ENCODE results near the gene PLIN1.

PLIN1 gene

DNA sequence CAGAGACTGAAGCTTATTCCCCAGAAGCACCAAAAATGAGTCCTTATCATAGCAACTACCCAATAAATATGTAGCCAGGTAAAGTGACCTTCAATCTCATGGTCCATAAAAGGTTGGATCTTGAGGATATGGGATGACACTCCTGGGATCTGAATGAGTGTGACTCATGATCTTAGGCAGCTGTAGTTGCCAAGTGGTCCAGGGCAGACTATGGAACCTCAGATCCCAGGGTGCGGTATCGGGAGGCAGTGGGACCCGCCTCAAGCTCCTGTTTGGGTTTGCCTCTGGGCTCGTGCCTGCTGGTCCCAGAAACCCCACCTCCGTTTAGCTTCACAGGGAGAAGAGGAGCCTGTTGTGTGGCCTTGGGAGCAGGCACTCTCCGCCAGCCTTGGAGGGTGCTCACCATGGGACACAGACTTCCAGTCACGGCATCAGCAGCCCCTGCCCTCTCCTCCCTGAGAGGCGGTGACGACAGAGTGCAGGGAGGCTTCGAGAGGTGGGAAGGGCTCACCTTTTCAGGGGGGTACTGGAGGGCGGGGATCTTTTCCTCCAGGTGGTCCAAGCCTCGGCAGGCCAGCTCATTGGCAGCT is 8.1 kb downstream of the PLIN1 start:
- no peak for DNase-seq

DNA sequence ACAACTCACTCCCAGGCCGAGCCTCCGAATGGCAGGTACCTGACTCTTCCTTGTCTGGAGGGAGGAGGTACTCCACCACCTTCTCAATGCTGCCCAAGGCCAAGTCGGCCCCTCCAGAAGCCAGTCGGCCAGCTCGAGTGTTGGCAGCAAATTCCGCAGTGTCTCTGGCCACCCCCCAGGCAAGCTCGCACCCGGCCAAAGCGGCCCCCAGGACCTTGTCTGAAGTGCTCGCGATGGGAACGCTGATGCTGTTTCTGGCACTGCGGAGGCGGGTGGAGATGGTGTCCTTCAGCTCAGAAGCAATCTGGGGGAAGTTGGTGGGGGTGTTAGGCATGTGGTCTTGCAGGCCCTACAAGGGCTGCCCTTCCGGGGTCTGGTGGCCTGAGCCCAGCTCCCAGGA is 9.2 kb downstream of the PLIN1 start:
- no peak for DNase-seq

DNA sequence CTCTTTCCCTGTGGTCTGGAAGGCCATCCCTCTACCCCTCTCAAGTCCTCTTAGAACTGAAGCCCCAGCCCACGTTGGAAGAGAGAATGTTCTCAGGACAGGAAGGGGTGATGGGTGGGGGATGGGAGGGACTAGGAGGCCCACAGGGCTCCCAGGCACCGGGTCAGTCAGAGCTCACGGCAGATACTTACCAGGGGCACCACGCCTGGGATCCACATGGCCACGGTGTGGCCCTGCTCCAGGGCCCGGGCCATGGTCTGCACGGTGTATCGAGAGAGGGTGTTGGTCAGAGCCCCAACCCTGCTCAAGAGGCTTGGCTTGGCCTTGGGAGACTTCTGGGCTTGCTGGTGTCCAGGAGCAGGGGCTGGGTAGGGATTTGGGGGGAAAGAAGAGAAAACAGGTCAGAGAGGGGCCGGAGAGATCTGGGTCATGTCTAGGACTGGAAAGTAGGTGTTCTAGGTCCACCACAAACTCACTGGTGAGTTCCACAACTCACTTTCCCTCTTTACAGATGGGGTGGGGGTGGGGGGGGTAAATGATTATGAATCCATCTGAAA is 9.8 kb downstream of the PLIN1 start:
- no peak for DNase-seq

DNA sequence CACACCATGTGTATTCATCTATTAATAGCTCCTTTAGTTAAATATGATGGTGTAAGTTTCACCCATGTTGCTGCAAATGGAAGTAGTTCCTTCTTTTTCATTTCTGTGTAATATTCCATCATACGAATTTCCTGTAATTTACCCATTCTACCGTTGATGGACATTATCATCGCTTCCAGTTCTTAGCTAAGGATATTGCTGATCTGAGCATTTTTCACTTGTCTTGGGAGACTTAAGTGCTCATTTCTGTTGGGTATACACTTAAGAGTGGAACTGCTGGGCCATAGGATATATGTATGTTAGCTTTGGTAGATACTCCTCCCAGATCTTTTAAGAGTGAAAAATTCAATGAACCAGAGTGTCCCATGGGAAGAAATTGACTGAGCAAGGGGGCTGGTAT is 11.0 kb downstream of the PLIN1 start:
- DNase-seq: no peak

DNA sequence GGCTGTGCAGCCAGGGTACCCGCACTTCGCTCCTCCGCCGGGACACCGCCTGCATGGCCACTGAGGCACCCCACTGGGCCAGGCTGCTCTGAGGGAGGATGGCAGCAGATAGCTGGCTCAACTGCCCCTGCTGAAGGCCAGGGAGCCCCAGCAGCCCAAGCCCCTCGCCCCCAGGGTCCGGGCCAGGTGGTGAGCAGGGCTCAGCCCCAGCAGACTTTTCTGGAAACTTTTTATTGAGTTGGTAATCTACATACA is 11.5 kb downstream of the PLIN1 start:
- no peak for DNase-seq

DNA sequence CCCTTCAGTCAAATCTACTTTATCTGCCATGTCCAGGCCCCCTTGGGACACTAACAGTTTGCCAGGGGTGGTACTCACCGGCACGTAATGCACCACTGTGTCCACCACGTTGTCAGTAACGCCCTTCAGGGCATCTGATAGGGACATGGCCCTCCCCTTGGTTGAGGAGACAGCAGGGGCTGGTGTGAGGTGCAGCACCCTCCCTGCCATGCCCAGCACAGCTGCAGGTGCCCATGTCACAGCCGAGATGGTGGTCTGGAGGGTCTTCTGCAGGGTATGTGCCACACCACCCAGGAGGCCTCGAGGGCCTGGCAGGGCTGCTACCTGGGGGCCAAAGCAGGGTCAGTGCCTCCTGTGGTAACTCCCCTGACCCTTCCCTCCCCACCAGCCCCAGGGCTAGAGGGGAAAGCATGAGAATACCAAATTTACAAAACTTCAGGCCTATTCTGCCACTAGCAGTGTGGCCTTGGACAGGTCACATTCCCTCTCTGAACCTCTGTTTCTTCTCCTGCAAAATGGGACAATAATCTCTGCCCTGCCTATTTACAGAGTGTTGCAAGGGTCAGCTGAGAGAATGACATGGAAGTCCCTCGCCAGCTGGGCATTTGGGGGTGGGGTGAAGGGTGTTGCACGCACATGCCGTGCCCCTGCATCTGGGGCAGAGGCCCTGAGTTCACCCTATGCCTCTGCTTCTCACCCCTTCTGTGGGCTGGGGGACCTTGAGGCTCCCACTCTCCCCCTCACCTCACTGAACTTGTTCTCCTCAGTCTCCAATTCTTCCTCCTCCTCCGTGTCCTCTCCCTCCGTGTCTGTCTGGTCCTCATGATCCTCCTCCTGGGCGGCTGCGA is 12.1 kb downstream of the PLIN1 start:
- DNase-seq: no peak

DNA sequence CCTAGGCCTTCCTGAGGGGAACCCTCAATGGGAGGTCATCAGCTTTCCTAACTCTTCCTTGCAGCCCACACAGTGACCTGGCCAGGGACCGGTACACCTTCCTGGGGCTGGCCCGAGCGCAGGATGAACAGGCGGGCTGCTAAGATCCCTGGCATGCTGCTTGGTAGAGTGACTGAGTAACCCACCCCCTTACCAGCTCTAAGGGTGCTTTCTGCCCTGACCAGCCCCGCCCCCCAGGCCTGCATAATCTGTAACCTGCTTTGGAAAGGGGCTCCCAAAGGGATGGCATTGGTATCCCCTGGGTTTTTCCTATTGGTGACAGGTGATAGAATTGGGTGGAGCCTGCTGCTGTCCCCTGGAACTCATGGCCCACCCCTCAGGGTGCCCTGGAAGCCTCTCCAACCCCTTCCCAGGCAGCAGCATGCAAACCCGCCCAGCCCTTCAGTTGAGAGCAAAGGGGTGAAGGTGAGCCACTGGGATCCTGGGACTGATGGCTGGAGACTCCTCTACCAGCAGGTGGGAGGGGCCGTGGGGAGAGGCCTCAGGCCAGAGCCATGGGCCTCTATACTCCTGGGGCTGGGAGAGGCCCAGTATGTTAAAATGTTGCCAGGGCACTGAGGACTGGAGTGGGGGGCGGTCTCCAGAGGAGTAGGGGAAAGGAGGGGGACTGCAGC is 12.8 kb downstream of the PLIN1 start:
- DNase-seq: no peak

DNA sequence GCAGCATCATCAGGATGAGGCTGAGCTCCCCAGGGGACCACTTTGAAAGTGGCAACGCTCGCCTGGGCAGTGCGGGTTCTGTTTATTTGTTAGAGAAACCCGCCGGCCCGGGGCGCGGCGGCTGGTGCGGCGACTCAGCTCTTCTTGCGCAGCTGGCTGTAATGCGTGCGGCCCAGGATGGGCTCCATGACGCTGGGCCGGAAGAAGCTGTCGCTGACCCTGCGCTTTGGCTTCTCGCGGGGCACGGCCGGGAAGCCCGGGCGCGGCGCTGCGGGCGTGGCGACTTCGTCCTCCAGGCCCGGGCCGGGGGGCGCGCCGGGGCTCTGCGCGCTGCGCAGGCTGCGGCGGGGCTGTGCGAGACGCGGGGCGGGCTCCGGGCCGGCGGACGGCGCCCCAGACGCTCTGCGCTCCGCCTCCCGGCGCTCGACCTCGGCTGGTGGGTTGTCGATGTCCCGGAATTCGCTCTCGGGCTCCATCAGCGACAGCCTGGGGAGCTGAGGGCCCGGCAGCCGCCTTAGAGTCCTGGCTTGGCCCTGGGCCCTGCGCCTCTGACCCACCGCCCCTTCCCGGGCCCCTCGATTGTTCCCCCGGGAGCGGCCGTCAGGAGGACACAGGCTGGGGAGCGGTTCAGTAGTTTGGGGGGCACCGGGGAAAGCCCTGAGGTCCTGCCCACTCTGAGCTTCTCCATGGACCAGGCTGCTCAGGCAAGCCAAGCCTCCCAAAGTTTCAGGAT is 13.6 kb downstream of the PLIN1 start:
- DNase-seq: peak; percentile 50

DNA sequence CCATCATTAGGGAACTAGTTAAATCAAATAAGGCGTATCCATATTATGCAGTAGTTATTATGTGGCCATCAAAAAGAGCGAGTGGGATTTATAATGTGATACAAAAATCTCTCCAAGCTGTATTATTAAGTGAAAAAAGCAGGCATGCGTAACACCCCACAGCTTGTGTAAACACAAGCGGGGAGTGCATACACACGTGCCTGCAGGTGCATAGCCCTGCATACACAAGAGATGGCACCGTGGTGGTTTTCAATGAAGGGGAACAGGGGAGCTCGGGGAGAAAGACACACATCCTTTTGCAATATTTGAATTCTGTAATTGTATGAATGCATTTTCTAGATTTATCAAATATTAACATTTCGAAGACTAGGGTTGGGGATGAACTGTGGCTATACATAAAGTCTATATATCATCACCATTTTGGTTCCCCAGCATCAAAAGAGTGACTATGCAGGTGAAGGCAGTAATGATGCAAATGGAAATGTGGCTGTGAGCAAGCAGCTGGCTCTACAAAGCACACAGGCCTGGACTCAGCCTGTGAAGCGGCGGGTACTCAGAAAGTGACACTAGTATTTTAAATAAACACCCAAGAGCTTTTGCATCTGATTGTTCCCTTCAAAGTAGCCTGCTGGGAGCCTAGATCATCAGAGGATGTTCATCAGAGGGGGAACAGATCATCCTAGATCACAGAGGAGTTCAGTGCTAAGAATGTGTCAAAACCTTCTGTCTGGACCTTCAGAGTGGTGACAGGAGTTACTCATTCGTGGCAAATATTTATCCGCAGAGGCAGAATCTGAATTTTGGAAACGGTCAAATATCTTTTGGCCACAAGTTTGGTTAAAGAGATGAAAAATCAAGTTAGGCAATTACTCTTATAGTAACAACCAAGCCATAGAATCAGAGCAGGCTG is 14.5 kb downstream of the PLIN1 start:
- no peak for DNase-seq

DNA sequence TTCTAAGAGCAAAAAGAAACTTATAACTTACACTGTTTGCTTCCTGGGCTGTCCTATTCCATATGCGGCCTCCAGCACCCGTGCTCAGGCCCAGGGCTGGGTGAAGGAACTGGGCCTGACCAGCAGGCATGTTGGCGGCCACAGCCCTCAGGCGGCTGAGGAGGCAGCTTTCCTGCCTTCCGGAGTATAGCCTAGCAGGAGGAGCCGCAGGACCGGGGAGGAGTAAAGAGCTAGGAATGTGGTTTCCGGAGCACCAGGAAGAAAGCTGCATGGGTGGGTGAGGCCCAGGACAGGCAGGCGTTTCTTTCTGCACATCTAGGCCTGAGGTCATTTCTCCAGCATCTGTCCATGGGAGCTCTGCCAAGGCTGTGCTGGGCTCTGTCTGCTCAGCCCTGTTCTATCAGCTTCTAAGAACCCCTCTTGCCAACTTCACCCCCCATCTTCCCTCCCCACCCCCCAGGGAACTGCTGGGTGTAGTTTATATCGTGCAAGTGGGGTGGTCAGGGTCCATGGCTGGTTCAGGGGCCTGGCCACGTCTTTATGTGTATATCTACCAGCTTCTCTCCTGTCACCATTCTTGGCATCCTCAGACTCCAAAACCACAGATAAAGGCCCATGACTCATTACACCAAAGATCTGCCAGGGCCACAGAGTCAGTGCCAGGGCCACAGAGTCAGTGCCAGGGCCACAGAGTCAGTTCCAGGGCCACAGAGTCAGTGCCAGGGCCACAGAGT is 16.1 kb downstream of the PLIN1 start:
- DNase-seq: peak; percentile 88

DNA sequence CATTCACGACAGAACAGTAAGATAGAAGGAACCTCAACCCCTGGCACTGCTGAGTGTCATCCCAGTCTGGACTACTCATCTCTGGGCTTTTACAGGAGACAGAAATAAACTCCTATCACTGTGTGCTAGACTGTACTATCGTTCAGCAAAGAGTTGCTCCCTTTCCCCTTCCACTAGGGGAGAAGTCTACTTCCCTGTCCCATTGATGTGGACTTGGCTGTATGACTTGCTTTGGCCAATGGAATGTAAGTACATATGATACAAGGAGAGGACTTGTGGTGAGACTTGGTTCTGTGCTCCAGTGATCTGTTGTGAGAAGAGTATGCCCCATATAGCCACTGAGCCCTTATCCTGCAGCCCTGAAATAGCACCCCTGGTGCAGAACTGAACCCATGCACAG is 18.6 kb downstream of the PLIN1 start:
- DNase-seq: no peak

DNA sequence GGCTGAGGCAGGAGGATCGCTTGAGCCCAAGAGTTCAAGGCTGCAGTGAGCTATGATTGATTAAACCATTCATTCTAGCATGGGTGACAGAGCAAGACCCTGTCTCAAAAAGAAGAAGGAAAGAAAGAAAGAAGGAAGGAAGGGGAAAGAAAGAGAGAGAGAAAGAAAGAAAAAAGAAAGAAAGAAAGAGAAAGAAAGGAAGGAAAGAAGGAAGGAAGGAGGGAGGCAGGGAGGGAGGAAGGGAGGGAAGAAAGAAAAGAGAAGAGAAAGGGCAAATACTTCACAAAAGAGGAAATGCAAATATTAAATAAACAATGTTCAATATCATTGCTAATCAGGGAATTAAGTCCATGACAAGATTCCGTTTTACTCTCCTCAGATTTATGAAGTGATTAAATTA is 19.9 kb downstream of the PLIN1 start:
- no peak for DNase-seq

DNA sequence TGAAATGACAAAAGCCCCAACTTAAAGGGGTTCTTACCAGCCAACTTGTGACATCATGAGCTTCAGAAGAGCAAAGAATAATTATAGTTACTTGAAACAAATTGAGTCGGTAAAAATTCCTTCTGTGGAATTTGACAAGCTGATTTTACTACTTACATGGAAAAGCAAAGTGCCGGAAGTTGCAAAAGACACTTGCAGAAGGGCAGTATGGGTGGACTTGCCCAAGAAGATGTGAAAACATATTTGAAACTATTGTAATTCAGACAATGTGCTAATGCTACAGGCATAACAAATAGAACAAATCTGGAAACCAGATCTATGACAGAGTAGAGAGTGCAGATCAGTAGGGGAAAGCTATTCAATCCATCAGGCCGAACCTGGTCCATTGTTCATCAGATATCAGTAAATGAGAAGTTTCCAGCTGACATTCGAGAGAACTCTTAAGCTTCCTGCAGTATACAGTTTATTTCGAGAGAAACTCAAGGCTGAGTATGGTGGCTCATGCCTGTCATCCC is 21.4 kb downstream of the PLIN1 start:
- peak; percentile 51 for DNase-seq

DNA sequence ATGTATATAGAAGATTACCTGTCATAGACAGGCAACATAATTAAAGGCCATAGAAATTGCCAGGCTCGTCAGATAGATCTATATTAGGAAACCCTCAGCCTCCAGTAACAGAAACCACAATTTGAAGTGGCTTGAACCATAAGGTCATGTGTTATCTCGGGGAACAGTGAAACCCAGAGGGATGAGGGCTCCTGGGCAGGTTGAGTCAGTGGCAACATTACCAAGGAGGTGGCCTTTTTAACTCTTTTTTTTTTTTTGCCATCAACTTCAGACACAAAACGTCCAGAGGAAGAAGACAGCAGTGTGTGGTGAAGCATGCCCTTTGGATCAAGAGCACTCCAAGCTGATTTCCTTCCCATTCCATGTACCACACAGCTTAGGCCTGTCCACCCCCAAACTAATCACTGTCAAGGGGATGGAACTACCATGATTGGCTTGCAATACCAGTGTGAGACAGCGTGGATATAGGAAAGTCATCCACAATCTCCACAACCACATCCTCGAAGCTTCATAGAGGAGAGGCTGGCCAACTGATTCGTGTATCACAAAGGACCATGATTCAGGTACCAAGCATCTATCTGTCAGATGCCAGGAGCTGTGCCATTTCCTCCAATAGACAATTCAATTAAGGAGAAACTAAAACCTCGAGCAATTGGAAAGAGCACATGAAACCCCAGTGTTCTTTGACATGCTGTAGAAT is 22.9 kb downstream of the PLIN1 start:
- peak; percentile 12 for DNase-seq

DNA sequence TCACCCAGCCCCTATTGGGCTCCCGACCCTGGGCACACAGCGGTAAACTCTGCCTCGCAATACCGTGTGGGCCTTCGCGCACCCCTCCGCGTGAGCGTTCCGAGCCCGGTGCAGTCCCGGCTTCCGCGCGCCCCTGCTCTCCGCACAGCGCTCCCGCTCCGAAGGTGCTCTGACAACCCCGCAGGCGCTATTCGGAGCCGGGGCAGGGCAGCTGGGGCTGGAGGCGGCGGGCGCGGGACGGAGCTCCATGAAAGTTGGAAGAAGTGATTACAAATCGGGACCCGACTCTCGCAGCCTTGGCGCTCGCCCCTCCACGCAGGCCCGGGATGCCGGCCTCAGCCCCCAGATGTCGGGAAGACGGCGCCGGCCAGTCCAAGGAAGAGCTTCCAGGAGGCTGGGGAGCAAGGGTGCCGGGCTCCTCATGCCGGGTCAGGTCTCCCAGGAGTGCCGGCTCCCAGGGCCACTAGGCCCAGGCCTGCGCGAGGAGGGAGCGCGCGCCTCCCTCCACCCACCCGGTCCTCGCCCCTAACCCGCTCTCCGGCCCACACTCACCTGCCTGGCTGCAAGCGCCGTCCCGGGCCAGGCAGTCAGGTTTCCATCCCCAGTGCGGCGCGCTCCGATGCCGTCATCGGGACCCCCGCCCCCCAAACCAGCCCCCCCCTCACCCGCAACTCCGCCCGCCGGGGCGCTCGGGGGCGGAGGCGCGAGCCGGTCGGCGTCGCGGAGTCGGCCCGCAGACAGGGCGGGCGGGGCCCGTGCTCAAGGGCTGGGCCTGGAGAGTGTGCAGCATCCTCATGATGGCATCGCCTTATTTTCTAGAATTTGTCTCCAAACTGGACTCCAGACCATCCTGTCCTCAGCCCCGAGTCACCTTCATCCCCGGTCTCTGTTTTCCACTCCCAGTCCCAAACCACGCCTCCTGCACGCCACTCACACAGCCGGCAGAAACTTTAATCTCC is 24.0 kb downstream of the PLIN1 start, which contains the start of gene KIF7:
TSS of gene KIF7 (minus strand) at position 621 of the 959 bp plus-strand sequence. CDS start 2,537 bp downstream, outside the sequence.
- DNase-seq: peak; percentile 68

DNA sequence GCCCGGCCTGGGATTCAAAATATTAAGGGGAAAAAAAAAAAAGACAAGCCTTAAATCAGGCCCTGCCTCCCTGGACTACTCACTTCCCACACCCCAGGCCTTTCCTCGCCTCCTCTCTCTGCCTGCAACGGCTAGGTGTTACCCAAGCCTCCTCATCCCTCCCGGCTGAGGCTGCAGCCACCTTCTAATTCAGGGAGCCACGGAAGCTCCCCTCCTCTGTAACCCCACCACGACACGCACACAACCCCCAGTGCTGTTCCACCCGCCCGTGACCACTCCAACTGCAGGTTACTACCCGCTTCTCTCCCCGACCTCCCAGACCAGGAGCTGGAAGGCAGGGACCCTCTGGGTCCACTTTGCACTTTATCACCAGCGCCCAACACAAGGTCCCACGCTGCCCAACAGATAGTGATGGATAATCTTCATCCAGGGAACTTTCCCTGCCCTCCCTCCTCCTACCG is 24.8 kb downstream of the PLIN1 start:
- DNase-seq: peak; percentile 28

DNA sequence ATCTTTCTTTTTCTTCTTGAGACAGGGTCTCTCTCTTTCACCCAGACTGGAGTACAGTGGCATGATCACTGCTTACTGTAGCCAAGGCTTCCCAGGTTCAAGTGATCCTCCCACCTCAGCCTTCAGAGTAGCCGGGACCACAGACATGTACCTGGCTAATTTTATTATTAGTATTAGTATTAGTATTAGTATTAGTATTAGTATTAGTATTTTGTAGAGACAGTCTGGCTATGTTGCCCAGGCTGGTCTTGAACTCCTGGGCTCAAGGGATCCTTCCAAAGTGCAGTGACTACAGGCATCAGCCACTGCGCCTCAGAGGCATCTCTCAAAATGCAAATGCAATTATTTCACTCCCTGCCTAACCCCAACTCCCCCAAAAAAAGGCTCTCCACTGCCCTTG is 25.6 kb downstream of the PLIN1 start:
- no peak for DNase-seq

DNA sequence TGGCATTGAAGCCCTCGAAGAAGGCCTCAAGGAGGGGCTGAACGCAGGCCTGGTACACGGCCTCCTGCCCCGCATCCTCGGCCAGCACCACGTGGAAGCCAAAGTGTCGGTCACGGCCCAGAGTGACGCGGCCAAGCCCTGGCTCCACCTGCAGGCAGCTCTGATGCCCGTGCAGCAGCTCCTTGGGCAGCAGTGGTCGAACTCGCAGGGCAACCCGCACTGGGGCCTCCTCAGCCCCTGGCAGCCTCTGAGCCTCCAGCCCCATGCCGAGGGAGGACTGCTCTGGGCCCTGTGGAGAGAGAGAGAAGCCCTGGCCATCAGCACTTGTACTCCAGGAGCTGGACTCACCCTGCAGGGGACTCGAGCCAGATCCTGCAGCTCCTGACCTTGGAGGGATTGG is 26.5 kb downstream of the PLIN1 start:
- no peak for DNase-seq

DNA sequence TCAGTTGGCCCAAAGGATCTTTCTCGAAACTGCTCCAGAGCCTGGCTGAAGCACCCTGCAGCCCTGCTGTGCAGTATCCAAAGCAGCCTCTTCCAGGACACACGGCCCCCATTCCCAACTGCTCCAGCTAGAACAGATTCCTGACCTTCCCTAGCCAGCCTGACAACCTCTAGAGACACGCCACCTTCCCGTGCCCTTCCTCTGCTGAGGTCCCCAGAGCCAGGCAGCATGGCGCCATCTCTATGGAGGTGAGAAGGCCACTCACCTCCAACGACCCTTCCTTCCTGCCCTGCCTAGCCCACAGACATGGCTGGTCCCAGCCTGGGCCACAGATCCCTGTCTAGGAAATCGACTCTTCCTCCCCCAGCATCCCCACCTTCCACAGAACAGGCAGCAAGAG is 27.0 kb downstream of the PLIN1 start:
- DNase-seq: no peak

Measured in fibroblast of skin of right quadriceps (primary cell).